Measurements from ENCODE around the gene CDH4.
A peak's percentile ranks its signal among the peaks of the same experiment; 100 is the strongest.

Gene CDH4

GRCh38 chr20:61728326-61728725, 476.3 kb downstream of the CDH4 start:
- DNase-seq, result no peak

DNA sequence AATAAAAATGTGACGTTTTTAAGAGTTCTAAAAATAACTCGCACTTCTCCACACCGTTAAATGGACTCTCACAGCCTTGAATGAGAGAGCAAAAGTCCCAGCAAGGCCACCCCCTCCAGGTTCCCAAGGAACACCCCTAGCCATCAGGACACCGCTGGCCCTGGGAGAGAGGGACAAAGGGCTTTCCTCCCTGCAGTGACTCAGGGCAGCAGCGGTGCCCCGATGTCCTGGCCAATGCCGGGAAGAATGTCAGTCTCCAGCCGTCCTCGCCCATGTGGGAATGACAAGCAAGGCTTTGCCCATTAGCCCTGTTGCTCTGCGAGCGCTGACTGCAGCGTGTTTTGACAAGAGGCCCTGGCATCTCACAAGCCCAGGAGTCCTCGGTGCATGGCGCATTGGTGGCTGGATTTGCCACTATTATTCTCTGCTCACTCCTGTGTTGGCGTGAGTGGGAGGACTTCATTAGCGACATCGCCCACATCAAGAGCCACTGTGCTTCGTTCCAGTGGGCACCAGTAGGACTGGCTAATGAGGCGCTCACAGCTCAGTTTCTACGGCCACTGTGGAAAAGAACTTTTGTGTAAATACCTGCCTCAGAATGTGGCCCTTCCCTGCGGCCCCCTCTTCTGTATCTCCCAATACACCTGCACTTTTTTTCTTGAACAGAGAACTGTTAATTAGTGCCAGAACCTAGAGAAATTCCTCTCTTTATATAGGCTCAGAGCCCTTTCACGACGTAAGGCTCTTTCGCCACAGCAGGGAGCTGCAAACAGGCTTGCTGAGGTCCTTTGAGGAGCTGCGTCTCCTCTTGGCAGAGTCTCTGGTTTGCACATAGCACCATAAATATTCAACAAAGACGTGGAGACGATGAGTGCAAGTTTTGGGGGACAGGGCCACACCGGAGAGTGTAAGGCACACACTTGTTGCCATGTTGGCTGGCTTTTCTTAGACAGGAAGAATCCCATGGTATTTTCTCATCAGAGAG, 477.0 kb downstream of the CDH4 start:
- DNase-seq, result no peak

- no peak for DNase-seq
Observed at GRCh38 chr20:61730631-61731362, 478.7 kb downstream of the CDH4 start.

- peak; percentile 68 for DNase-seq
Observed at GRCh38 chr20:61731363-61732181, 479.5 kb downstream of the CDH4 start.

DNA sequence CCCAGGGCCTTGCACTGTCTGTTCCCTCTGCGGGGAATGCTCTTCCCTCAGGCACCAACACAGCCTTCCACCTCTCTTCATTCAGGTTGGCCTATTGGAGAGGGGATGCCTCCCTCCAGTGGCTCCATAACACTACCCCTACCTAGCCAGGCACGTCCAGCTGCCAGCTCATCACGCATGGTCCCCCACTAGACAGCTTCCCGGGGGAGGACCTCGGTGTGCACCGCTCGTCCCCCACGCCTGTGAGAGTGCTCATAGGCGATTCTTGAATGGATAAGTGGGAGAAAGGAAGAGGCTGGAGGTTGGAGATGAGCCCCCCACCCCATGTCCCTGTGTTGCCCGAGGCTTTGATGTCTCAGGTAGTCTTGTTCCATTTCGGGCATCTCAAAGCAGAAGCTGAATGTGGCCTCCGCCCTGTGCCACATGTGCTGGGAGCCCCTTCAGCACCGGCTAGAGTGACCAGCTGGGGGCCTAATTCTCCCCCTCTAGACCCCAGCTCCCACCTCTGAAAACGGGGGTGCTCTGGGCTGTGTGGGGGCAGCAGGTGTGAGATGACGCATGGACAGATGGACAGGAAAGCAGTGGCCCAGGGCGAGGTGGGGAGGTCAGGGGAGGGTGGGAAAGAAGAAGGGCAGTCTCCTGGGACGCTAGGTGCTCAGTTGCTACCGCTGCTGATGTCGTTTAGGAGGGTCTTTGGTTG, 480.6 kb downstream of the CDH4 start:
- no peak for DNase-seq

DNA sequence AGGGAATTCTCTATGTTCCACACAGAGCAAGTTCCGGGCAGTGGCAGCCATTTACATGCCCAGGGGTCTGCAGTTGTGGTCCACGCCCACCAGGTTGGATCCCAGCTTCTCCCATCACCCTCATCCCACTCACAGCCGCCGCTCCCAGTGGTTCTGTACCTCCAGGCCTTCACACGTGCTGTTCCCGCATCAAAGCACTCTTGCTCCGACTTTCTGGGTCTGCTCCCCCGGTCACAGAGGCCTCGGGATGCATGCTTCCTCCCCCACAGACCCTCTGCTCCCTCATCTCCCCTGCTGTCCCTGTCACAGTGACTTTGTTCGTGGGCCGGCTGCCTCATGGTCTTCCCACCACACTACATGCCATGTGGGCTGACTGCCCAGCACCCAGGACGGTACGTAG, 481.2 kb downstream of the CDH4 start:
- DNase-seq, result no peak

- DNase-seq, result no peak
Observed at GRCh38 chr20:61733891-61734732, 482.1 kb downstream of the CDH4 start.

DNA sequence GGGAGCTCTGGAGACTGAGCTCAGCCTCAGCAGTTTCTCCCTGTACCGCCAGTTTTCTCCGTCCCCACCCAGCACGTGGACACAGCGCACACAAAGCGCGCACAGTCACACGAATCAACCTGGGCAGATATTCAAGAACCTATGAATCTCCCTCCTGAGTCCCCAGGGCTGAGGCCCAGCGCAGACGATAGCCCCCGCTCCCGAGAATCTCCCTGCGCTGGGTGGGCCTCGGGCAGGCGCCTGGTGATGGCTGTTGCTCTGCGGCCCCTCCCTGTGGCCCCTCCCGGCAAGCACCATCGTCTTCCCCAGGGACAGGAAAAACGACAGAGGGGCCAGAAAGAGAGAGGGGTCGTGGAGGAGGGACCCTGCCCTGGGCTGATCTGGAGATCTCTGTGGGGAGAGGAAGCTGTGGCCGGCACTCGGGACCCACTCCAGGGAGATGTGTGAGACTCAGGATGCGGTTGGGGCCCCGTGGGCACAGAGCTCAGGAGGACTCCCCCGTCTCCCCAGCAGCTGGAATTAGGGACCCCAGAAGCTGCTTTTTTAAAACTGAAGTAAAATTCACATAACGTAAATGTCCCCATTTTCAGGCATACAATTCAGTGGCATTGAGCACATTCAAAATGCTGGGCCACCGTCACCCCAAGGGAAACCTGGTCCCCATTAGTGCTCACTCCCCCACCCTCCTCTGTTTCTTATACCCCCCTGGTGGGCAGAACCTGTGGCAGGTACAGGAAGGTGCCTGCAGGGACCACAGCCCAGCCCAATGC, 482.9 kb downstream of the CDH4 start:
- no peak for DNase-seq

- DNase-seq, result no peak
Observed at GRCh38 chr20:61735503-61735785, 483.4 kb downstream of the CDH4 start.

DNA sequence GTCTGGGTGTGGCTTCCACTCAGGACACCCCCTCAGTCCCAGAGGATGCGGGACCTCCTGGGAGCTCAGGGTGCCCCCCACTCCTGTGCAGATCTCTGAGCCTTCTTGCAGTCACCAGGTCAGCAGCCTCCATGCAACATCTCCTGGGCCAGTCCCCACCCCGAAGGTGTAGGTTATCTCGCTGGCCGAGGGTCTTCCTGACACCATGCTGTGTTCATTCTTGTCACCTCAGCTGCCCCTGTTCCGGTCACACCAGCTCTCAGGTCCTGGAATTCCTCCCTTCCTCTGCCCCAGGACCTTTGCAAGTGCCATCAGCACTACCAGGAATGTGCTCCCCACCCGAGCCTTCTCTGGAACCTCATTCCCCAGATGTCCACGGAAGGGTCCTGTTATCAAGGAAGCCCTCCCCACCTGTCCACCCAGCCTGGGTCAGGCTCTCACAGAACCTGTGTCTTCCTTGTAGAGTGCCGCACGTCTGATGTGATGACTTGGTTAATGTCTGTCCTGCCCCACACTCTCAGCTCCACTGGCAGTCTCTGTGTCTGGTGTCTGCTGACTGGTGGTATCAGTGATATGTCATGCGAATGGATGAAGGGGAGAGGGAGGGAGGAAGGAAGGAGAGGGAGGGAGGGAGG, 484.1 kb downstream of the CDH4 start:
- DNase-seq, result no peak

DNA sequence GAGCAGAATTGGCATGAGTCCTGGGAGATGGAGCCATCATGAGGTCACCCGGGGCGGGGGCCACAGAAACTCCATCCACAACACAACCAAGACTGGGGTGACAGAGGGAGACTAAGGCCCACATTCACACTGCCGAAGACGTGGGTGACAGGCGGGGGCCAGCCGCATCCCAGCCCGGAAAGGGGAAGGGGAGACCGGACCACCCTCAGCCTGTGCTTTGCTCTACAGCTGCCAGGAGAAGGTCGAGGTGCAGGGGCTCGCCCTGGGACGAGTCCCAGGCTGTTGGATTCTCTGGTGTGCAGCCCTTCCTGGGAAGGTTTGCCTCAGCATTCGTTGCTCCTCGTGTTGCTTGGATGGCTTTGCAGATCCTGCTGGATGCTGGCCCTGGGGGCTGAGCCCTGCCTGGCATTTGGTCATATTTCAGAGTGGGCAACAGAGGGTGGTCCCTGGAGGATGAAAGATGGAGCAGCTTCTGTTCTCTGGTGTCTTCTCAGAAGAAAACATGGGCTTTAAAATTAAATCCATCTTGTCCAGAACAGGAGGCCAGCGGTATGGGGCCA, 484.8 kb downstream of the CDH4 start:
- DNase-seq, result no peak

DNA sequence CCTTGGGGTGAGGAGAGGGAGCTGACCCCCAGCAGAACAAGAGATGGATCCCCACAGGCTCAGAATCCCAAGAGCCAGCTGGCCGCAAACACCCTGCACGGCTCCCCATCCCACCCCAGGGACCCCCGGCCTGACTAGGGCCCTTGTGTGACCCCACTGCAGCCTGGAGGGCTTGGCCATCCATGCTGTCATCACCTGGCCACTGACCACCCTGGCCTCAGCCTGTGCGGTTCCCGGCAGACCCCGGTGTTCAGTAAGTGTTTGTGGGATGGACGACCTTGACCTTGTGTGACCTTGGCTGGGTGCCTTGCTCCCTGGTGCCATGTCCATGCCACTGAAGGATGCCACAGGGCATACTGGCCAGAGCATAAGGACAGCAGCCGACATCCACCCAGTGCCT, 485.3 kb downstream of the CDH4 start:
- DNase-seq, result no peak

DNA sequence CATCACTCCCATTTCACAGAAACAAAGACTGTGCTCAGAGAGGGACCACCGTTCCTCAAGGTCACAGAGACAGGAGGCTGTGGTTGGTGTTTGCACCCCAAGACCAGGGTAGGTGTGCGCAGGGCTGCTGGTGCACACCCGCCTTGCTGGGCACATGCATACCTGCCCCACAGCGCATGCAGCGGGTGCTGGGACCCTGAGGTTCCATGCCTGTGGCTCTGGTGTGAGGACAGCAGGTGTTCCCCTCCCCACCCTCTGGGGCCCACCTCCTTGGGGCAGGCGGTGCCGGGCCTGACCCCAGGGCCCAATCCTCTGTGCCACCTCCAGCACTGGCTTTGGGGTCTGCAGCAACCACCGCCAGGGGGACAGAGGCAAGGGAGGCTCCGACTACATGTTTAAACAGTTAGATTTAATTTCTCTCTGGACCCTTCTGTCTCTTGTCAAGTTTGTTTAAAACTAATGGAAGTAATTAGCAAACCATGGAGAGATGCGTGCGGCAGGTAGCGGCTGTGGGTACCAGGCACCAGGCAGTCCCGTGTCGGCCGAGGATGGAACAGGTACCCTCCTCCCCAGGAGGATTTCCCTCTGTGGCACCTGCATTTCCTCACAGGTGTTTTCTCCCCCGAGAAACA, 485.9 kb downstream of the CDH4 start:
- no peak for DNase-seq

- no peak for DNase-seq
Observed at GRCh38 chr20:61738601-61739069, 486.6 kb downstream of the CDH4 start.

DNA sequence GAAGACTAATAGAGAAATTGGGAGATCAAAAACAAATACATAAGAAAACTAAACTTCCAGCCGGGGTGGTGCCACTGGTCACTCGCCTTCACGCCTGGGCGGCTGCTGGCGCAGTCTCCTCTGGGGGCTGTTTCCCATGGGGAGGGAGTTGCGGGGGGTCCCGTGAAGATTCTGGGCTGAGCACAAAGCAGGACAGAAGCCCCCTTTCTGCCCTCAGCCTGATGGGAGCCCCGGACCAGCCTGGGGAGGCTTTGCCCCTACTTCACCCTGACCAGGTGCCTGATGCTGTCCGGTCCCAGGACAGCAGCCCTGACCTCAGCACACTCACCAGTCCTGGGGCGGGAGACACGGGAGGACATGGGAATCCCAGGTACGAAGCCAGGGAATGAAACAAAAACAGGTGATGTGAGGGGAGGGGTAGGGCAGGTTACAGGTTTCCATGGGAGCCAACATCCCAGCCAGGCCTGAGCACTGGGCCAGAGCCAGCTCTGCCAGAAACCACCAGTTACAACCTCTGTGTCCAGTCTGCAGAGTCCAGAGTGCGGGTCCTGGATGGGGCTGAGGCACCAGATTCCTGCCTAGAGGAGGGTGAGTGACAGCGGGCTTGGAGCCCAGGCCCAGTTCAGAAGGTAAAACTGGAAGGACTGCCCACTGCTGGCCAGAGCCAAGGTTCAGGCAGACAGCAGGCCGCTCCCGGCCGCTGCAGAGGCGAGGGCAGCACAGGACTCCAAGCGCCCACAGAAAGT, 487.2 kb downstream of the CDH4 start:
- DNase-seq, result no peak

- DNase-seq, result no peak
Observed at GRCh38 chr20:61739832-61740118, 487.7 kb downstream of the CDH4 start.

- no peak for DNase-seq
Observed at GRCh38 chr20:61742097-61742825, 490.2 kb downstream of the CDH4 start.

GRCh38 chr20:61743606-61744005, 491.5 kb downstream of the CDH4 start:
- no peak for DNase-seq
